GM23338 (cell line): ENCODE data around the gene AATF. TPM values are rescaled to one million over a fixed set of nuclear protein-coding genes. Genes with fewer than 3 reads are reported as not detected.

Experiments
- ATAC-seq: fragments of 200-7000 bp; cut with Tn5 transposase; 3 replicates; pipeline ENCODE4 v1.9.1; 2020
- DNase-seq: peaks from one replicate; pipeline ENCODE4 v3.0.0-alpha.2; 2015; ENCODE audit warnings: low spot score
- H2AFZ ChIP-seq: fragments of 200-600 bp; sonication (generic); 2 replicates; pipeline ENCODE4 v1.8.0; 2016; ENCODE audit warnings: antibody characterized with exemption, mild to moderate bottlenecking, moderate library complexity
- H3F3A ChIP-seq: fragments of 200-600 bp; sonication (generic); replicated peaks from 2 replicates; pipeline ENCODE4 v1.8.0; 2017; ENCODE audit warnings: antibody characterized with exemption, mixed run types, low read depth
- H3K27ac ChIP-seq: fragments of 200-600 bp; sonication (generic); 2 replicates; pipeline ENCODE4 v1.6.1; 2016; ENCODE audit warnings: low read depth
- H3K27me3 ChIP-seq: fragments of 200-600 bp; sonication (generic); 2 replicates; pipeline ENCODE4 v1.8.0; 2016; ENCODE audit warnings: mild to moderate bottlenecking, mixed run types, moderate library complexity; ENCODE audit not compliant: insufficient read depth
- H3K36me3 ChIP-seq: fragments of 200-600 bp; sonication (generic); 2 replicates; pipeline ENCODE4 v1.8.0; 2016; ENCODE audit warnings: mild to moderate bottlenecking; ENCODE audit not compliant: insufficient read depth
- H3K4me1 ChIP-seq: fragments of 200-600 bp; sonication (generic); 2 replicates; pipeline ENCODE4 v1.8.0; 2016; ENCODE audit warnings: mild to moderate bottlenecking, moderate library complexity; ENCODE audit not compliant: insufficient read depth
- H3K4me2 ChIP-seq: fragments of 200-600 bp; sonication (generic); 2 replicates; pipeline ENCODE4 v1.7.1; 2017; ENCODE audit warnings: mixed run types
- H3K4me3 ChIP-seq: fragments of 200-600 bp; sonication (generic); 2 replicates; pipeline ENCODE4 v1.6.1; 2016; ENCODE audit warnings: mixed run types
- H3K79me2 ChIP-seq: fragments of 200-600 bp; sonication (generic); replicated peaks from 2 replicates; pipeline ENCODE4 v1.8.0; 2017; ENCODE audit warnings: mild to moderate bottlenecking; ENCODE audit not compliant: insufficient read depth
- H3K9me2 ChIP-seq: fragments of 200-600 bp; sonication (generic); 2 replicates; pipeline ENCODE4 v1.8.0; 2017; ENCODE audit not compliant: insufficient read depth
- H4K20me1 ChIP-seq: fragments of 200-600 bp; sonication (generic); replicated peaks from 2 replicates; pipeline ENCODE4 v1.8.0; 2017; ENCODE audit warnings: mild to moderate bottlenecking; ENCODE audit not compliant: insufficient read depth
- H3K27ac Mint-ChIP-seq: 2 replicates; pipeline ENCODE4 v1.8.0; 2020; ENCODE audit warnings: inconsistent platforms, mild to moderate bottlenecking, moderate library complexity, mixed read lengths
- H3K27me3 Mint-ChIP-seq: 3 replicates; pipeline ENCODE4 v1.8.0; 2022; ENCODE audit warnings: low read depth, mild to moderate bottlenecking, moderate library complexity, mixed read lengths, inconsistent platforms; ENCODE audit not compliant: insufficient read depth, poor library complexity
- H3K36me3 Mint-ChIP-seq: 3 replicates; pipeline ENCODE4 v1.8.0; 2021; ENCODE audit warnings: low read depth, mild to moderate bottlenecking, inconsistent platforms, moderate library complexity, mixed read lengths
- H3K4me1 Mint-ChIP-seq: 3 replicates; pipeline ENCODE4 v1.8.0; 2020; ENCODE audit warnings: mild to moderate bottlenecking, inconsistent platforms, mixed read lengths
- H3K4me3 Mint-ChIP-seq: 3 replicates; pipeline ENCODE4 v1.8.0; 2021; ENCODE audit warnings: moderate library complexity, mild to moderate bottlenecking, inconsistent platforms, mixed read lengths
- H3K9me3 Mint-ChIP-seq: 3 replicates; pipeline ENCODE4 v1.8.0; 2020; ENCODE audit warnings: moderate library complexity, mild to moderate bottlenecking, inconsistent platforms, mixed read lengths
- CREB1 ChIP-seq: fragments of 250-450 bp; sonication (Bioruptor Pico); IDR thresholded peaks from 2 replicates; pipeline ENCODE4 v1.5.0; 2020; ENCODE audit warnings: low read depth, mild to moderate bottlenecking, moderate library complexity
- EZH2 ChIP-seq: fragments of 200-600 bp; sonication (generic); IDR thresholded peaks from one replicate; pipeline ENCODE4 v1.8.0; 2017; ENCODE audit warnings: antibody characterized with exemption, mild to moderate bottlenecking, low read depth; ENCODE audit not compliant: unreplicated experiment
- EZH2phosphoT487 ChIP-seq: fragments of 200-600 bp; sonication (generic); IDR thresholded peaks from one replicate; pipeline ENCODE4 v1.8.1; 2018; ENCODE audit warnings: antibody characterized with exemption; ENCODE audit not compliant: unreplicated experiment
- JUNB ChIP-seq: IDR thresholded peaks from one replicate; pipeline ENCODE4 v1.6.1; 2016; ENCODE audit warnings: antibody characterized with exemption; ENCODE audit not compliant: unreplicated experiment
- NANOG ChIP-seq: IDR thresholded peaks from 2 replicates; pipeline ENCODE4 v1.6.1; 2016; ENCODE audit warnings: antibody characterized with exemption, borderline replicate concordance
- POLR2AphosphoS5 ChIP-seq: IDR thresholded peaks from 2 replicates; pipeline ENCODE4 v1.6.1; 2016; ENCODE audit warnings: antibody characterized with exemption, low read depth
- STAT1 ChIP-seq: IDR thresholded peaks from one replicate; pipeline ENCODE4 v1.6.1; 2016; ENCODE audit warnings: antibody characterized with exemption; ENCODE audit not compliant: unreplicated experiment
- ZNF114 ChIP-seq: fragments of 250-450 bp; sonication (Bioruptor Pico); IDR thresholded peaks from 2 replicates; pipeline ENCODE4 v1.5.0; 2020; ENCODE audit warnings: mild to moderate bottlenecking, moderate library complexity
- ZNF331 ChIP-seq: fragments of 250-450 bp; sonication (Bioruptor Pico); IDR thresholded peaks from 2 replicates; pipeline ENCODE4 v1.5.0; 2020; ENCODE audit warnings: low read depth, mild to moderate bottlenecking, moderate library complexity
- ZNF462 ChIP-seq: fragments of 250-450 bp; sonication (Bioruptor Pico); IDR thresholded peaks from 2 replicates; pipeline ENCODE4 v1.5.0; 2020; ENCODE audit warnings: mild to moderate bottlenecking, moderate library complexity
- polyA plus RNA-seq: library from polyadenylated mRNA; unstranded; fragments of >200 nt; fragmentation: Nextera tagmentation; extraction: Ambion mirVana; gene quantifications from 2 replicates; pipeline ENCODE4 v1.2.1, GENCODE V29; 2016
- total RNA-seq: library from RNA; depleted of rRNA; stranded (reverse); fragments of >200 nt; shearing (Covaris generic); gene quantifications from 2 replicates; pipeline ENCODE4 v1.2.3, GENCODE V29; 2014
- TF ChIP-seq, protein P1 (sequence below): IDR thresholded peaks from one replicate; pipeline ENCODE4 v1.6.1; 2018; ENCODE audit warnings: antibody characterized with exemption; ENCODE audit not compliant: unreplicated experiment
- TF ChIP-seq, protein P2 (sequence below): IDR thresholded peaks from 2 replicates; pipeline ENCODE4 v1.6.1; 2016; ENCODE audit warnings: antibody characterized with exemption
- TF ChIP-seq, protein P3 (sequence below), 2 experiments: fragments of 200-600 bp in 1 of 2; sonication (generic) in 1 of 2; conservative IDR thresholded peaks; 2 replicates each; pipeline versions ENCODE4 v1.5.1 to v1.6.1; 2016 to 2017; ENCODE audit warnings: antibody characterized with exemption in 2 of 2, low read depth in 2 of 2, mild to moderate bottlenecking in 2 of 2, moderate library complexity in 1 of 2

The AATF gene
- total and polyA plus RNA-seq, 2 experiments from 2014 or later: 40.2 to 71.2 TPM

DNA sequence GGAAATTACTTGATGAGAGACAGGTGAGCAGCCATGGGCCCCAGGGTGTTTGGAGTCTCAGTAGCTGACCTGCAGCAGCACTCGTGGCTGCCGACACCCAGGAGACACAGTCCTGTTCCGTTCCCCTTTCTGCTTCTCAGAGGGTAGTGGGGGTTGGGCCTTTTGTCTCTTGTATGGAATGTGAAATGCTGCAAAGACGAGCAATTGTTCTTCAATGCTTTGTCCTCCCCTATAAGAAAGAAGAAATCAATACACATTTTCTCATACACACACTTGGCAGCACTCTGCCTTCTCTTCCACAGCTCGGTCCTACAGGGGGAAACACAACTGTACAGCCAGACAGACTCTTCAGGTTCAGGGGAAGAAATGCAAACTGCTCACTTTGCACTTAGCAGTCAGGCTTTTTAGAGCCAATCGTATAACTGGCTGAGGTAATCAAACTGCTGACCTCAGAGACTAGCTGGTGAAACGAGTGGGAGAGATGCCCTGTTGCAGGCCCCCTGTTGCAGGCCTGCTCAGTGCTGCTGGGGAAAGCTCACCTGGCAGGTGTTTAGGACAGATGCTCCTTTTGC is 96.7 kb downstream of the AATF start:
- peak overlapping the region; percentile 33 for H3K4me2 ChIP-seq
- DNase-seq: peak; percentile 57
- ATAC-seq: peak; percentile 41
- peaks cover 10% of the 10 kb centered on the region; the same call in 1 of the 2 replicates for H3F3A ChIP-seq
- TF ChIP-seq JUNB (no peak), EZH2 (no peak), EZH2phosphoT487 (no peak), POLR2AphosphoS5 (no peak), ZNF462 (CRISPR knock-in tag) (no peak), CREB1 (CRISPR knock-in tag) (no peak), STAT1 (no peak), ZNF114 (CRISPR knock-in tag) (no peak), ZNF331 (CRISPR knock-in tag) (no peak), NANOG (no peak)
- TF ChIP-seq, protein P1, sequence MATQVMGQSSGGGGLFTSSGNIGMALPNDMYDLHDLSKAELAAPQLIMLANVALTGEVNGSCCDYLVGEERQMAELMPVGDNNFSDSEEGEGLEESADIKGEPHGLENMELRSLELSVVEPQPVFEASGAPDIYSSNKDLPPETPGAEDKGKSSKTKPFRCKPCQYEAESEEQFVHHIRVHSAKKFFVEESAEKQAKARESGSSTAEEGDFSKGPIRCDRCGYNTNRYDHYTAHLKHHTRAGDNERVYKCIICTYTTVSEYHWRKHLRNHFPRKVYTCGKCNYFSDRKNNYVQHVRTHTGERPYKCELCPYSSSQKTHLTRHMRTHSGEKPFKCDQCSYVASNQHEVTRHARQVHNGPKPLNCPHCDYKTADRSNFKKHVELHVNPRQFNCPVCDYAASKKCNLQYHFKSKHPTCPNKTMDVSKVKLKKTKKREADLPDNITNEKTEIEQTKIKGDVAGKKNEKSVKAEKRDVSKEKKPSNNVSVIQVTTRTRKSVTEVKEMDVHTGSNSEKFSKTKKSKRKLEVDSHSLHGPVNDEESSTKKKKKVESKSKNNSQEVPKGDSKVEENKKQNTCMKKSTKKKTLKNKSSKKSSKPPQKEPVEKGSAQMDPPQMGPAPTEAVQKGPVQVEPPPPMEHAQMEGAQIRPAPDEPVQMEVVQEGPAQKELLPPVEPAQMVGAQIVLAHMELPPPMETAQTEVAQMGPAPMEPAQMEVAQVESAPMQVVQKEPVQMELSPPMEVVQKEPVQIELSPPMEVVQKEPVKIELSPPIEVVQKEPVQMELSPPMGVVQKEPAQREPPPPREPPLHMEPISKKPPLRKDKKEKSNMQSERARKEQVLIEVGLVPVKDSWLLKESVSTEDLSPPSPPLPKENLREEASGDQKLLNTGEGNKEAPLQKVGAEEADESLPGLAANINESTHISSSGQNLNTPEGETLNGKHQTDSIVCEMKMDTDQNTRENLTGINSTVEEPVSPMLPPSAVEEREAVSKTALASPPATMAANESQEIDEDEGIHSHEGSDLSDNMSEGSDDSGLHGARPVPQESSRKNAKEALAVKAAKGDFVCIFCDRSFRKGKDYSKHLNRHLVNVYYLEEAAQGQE: no peak
- TF ChIP-seq, protein P2, sequence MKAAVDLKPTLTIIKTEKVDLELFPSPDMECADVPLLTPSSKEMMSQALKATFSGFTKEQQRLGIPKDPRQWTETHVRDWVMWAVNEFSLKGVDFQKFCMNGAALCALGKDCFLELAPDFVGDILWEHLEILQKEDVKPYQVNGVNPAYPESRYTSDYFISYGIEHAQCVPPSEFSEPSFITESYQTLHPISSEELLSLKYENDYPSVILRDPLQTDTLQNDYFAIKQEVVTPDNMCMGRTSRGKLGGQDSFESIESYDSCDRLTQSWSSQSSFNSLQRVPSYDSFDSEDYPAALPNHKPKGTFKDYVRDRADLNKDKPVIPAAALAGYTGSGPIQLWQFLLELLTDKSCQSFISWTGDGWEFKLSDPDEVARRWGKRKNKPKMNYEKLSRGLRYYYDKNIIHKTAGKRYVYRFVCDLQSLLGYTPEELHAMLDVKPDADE: no peak
- TF ChIP-seq, protein P3, sequence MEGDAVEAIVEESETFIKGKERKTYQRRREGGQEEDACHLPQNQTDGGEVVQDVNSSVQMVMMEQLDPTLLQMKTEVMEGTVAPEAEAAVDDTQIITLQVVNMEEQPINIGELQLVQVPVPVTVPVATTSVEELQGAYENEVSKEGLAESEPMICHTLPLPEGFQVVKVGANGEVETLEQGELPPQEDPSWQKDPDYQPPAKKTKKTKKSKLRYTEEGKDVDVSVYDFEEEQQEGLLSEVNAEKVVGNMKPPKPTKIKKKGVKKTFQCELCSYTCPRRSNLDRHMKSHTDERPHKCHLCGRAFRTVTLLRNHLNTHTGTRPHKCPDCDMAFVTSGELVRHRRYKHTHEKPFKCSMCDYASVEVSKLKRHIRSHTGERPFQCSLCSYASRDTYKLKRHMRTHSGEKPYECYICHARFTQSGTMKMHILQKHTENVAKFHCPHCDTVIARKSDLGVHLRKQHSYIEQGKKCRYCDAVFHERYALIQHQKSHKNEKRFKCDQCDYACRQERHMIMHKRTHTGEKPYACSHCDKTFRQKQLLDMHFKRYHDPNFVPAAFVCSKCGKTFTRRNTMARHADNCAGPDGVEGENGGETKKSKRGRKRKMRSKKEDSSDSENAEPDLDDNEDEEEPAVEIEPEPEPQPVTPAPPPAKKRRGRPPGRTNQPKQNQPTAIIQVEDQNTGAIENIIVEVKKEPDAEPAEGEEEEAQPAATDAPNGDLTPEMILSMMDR (conservative IDR thresholded peaks at IDR 0.05; ENCODE audit: low read depth in 2 of 2): no peak
- peak overlapping the region; percentile 21; the same call in 1 of the 3 replicates for H3K4me3 Mint-ChIP-seq
- 0 out of 2 replicates have a peak, but pooled peaks cover 4% of the 10 kb centered on the region for H3K36me3 ChIP-seq
- H3K9me3 Mint-ChIP-seq: no peaks in the 10 kb centered on the region
- H3K4me3 ChIP-seq: peak overlapping the region; percentile 19; the same call in 1 of the 2 replicates
- peaks cover 46% of the 10 kb centered on the region for H3K4me1 Mint-ChIP-seq
- H3K27me3 Mint-ChIP-seq: peaks cover 12% of the 10 kb centered on the region
- H2AFZ ChIP-seq: no peak overlapping the region
- H3K27ac Mint-ChIP-seq: peak overlapping the region; percentile 48
- peaks cover 2% of the 10 kb centered on the region; the same call in 1 of the 2 replicates for H4K20me1 ChIP-seq
- H3K4me1 ChIP-seq: peaks cover 44% of the 10 kb centered on the region
- no peaks in the 10 kb centered on the region for H3K27me3 ChIP-seq
- H3K9me2 ChIP-seq: no peaks in the 10 kb centered on the region
- no peaks in the 10 kb centered on the region for H3K79me2 ChIP-seq
- H3K36me3 Mint-ChIP-seq: peaks cover 7% of the 10 kb centered on the region; the same call in 2 of the 3 replicates
- H3K27ac ChIP-seq: 0 out of 2 replicates have a peak overlapping the region, but pooled peaks have one; percentile 34
